OCI-LY7 (cell line): ENCODE measurements around the gene NTM. TPM values are rescaled to one million over a fixed set of nuclear protein-coding genes. Genes with fewer than 3 reads are reported as not detected.
"Not testable (repeated sequence)": the region's sequence is repeated elsewhere in the genome, so short reads cannot be mapped to it uniquely, and the experiment has no call there.

Experiments
- BruUV-seq: library from RNA; stranded (reverse); fragments of 400-500 nt; replicated peaks from 2 replicates; lab custom pipeline; 2021; lab: Mats Ljungman, UMichigan
- CTCF ChIA-PET: fragments of 300-600 bp; sonication (Branson Sonifier 250); formaldehyde crosslinking; loops from one replicate; lab custom pipeline; 2022; ENCODE audit warnings: antibody characterized with exemption; ENCODE audit not compliant: unreplicated experiment; lab: Charles Lee
- POLR2A ChIA-PET: fragments of 300-600 bp; sonication (Branson Sonifier 250); formaldehyde crosslinking; loops from one replicate; lab custom pipeline; 2022; ENCODE audit warnings: antibody characterized with exemption; lab: Charles Lee
- DNase-seq: peaks from one replicate; pipeline ENCODE4 v3.0.0-alpha.2; 2015; ENCODE audit warnings: low spot score
- H2AFZ ChIP-seq: fragments of 200-600 bp; sonication (generic), shearing (Covaris generic); 2 replicates; pipeline ENCODE4 v1.6.1; 2014; ENCODE audit warnings: mild to moderate bottlenecking, antibody characterized with exemption, low read length, moderate library complexity
- H3K27ac ChIP-seq: fragments of 200-600 bp; sonication (generic); 2 replicates; pipeline ENCODE4 v1.5.1; 2014; ENCODE audit warnings: mixed run types, low read depth, mild to moderate bottlenecking, moderate library complexity, low read length, inconsistent platforms; ENCODE audit not compliant: poor library complexity, severe bottlenecking
- H3K36me3 ChIP-seq: fragments of 200-600 bp; sonication (generic); 2 replicates; pipeline ENCODE4 v1.6.1; 2014; ENCODE audit warnings: mild to moderate bottlenecking, antibody characterized with exemption, low read length, moderate library complexity, mixed read lengths; ENCODE audit not compliant: insufficient read depth
- H3K4me1 ChIP-seq: fragments of 200-600 bp; sonication (generic); 2 replicates; pipeline ENCODE4 v1.5.1; 2014; ENCODE audit warnings: mild to moderate bottlenecking, low read length; ENCODE audit not compliant: insufficient read depth, poor library complexity, severe bottlenecking
- H3K4me2 ChIP-seq: fragments of 200-600 bp; sonication (generic); 2 replicates; pipeline ENCODE4 v1.6.1; 2014; ENCODE audit warnings: mild to moderate bottlenecking, low read length
- H3K4me3 ChIP-seq: fragments of 200-600 bp; sonication (generic); 2 replicates; pipeline ENCODE4 v1.5.1; 2014; ENCODE audit warnings: mild to moderate bottlenecking, low read depth, low read length; ENCODE audit not compliant: poor library complexity, severe bottlenecking
- H3K79me2 ChIP-seq: fragments of 200-600 bp; sonication (generic); 2 replicates; pipeline ENCODE4 v1.6.1; 2016; ENCODE audit warnings: low read depth, mild to moderate bottlenecking, low read length, moderate library complexity, mixed read lengths; ENCODE audit not compliant: insufficient read depth
- H3K9me2 ChIP-seq: fragments of 200-600 bp; sonication (generic); 2 replicates; pipeline ENCODE4 v1.6.1; 2016; ENCODE audit warnings: mild to moderate bottlenecking, low read length, mixed read lengths; ENCODE audit not compliant: insufficient read depth
- H3K9me3 ChIP-seq: fragments of 200-600 bp; sonication (generic); 2 replicates; pipeline ENCODE4 v1.6.1; 2014; ENCODE audit warnings: mild to moderate bottlenecking, mixed run types, low read length, mixed read lengths
- H4K20me1 ChIP-seq: fragments of 200-600 bp; sonication (generic); 2 replicates; pipeline ENCODE4 v1.6.1; 2014; ENCODE audit warnings: mild to moderate bottlenecking, antibody characterized with exemption, low read length, moderate library complexity, mixed read lengths; ENCODE audit not compliant: insufficient read depth
- EZH2phosphoT487 ChIP-seq: fragments of 200-600 bp; sonication (generic); IDR thresholded peaks from 2 replicates; pipeline ENCODE4 v1.6.1; 2018; ENCODE audit warnings: low read depth, borderline replicate concordance, mild to moderate bottlenecking, mixed run types, antibody characterized with exemption, low read length, moderate library complexity, mixed read lengths
- intact Hi-C: fragments of 100-400 bp; cut with micrococcal nuclease; formaldehyde crosslinking; loops from one replicate; pipeline ENCODE4 v1.10.0; 2022; ENCODE audit not compliant: unreplicated experiment
- total RNA-seq, 2 experiments: library from RNA; depleted of rRNA in 1 of 2; stranded (reverse); fragments of >200 nt in 1 of 2; shearing (Covaris generic) in 1 of 2; gene quantifications; 2 replicates each; pipeline ENCODE4 v1.2.3, GENCODE V29; 2014 to 2022
- TF ChIP-seq, protein P1 (sequence below): fragments of 200-600 bp; sonication (generic); conservative IDR thresholded peaks from 2 replicates; pipeline ENCODE4 v1.5.1; 2014; ENCODE audit warnings: mild to moderate bottlenecking, antibody characterized with exemption, low read length, moderate library complexity, mixed read lengths

NTM gene
- total RNA-seq, 2 experiments from 2014 or later = not detected

DNA sequence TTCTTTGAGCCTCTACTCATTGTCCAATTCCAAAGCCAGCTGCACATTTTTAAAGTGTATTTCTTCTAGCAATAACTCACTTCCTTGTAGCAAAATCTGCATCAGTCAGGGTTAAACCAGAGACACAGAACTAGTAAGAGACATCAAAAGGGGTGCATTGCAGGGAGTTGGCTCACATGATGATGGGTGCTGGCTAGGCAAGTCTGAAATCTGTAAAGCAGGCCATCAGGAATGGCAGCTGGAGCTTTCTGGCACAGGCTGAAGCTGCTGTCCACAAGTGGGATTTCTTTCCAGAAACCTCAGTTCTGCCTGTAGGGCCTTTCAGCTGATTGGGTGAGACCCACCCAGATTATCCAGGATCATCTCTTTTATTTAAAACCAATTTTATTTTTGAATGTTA, 698.1 kb downstream of the NTM start:
- Histone ChIP-seq H3K9me3 (no peaks in the 10 kb centered on the region), H3K4me2 (no peak overlapping the region), H4K20me1 (no peaks in the 10 kb centered on the region), H3K9me2 (no peaks in the 10 kb centered on the region), H3K27ac (no peak overlapping the region), H3K4me3 (no peak overlapping the region), H3K36me3 (no peaks in the 10 kb centered on the region), H3K79me2 (no peaks in the 10 kb centered on the region), H3K4me1 (no peaks in the 10 kb centered on the region), H2AFZ (no peak overlapping the region)
- TF ChIP-seq, protein P1, sequence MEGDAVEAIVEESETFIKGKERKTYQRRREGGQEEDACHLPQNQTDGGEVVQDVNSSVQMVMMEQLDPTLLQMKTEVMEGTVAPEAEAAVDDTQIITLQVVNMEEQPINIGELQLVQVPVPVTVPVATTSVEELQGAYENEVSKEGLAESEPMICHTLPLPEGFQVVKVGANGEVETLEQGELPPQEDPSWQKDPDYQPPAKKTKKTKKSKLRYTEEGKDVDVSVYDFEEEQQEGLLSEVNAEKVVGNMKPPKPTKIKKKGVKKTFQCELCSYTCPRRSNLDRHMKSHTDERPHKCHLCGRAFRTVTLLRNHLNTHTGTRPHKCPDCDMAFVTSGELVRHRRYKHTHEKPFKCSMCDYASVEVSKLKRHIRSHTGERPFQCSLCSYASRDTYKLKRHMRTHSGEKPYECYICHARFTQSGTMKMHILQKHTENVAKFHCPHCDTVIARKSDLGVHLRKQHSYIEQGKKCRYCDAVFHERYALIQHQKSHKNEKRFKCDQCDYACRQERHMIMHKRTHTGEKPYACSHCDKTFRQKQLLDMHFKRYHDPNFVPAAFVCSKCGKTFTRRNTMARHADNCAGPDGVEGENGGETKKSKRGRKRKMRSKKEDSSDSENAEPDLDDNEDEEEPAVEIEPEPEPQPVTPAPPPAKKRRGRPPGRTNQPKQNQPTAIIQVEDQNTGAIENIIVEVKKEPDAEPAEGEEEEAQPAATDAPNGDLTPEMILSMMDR = no peak
- TF ChIP-seq EZH2phosphoT487 = no peak
- ChIA-PET CTCF (no interaction called here), POLR2A (no interaction called here)
- BruUV-seq = no TSS peak
- intact Hi-C loops = no loop called here
- DNase-seq = no peak

- intact Hi-C loops, BruUV-seq, DNase-seq: not testable (repeated sequence)
These were observed 699.2 kb downstream of the NTM start for GRCh38 chr11:132069593-132069992.

DNA sequence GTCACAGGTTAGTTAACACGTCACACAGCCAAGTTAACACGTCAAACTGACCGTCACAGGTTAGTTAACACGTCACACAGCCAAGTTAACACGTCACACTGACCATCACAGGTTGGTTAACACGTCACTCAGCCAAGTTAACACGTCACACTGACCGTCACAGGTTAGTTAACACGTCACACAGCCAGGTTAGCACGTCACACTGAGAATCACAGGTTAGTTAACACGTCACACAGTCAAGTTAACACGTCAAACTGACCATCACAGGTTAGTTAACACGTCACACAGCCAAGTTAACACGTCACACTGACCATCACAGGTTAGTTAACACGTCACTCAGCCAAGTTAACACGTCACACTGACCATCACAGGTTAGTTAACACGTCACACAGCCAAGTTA, 700.5 kb downstream of the NTM start:
- H3K4me2 ChIP-seq, DNase-seq, intact Hi-C loops, CTCF ChIA-PET, H3K9me2 ChIP-seq, POLR2A ChIA-PET, BruUV-seq, H4K20me1 ChIP-seq, H3K4me3 ChIP-seq, H3K9me3 ChIP-seq, H2AFZ ChIP-seq, H3K36me3 ChIP-seq, H3K4me1 ChIP-seq, H3K27ac ChIP-seq, H3K79me2 ChIP-seq: not testable (repeated sequence)

More at GRCh38 chr11:132069593-132069992, 699.2 kb downstream of the NTM start:
- H3K9me3 ChIP-seq, H3K4me3 ChIP-seq, H3K4me1 ChIP-seq, POLR2A ChIA-PET, CTCF ChIA-PET, H2AFZ ChIP-seq, H3K9me2 ChIP-seq, H3K27ac ChIP-seq, H3K36me3 ChIP-seq, H3K4me2 ChIP-seq, H4K20me1 ChIP-seq, H3K79me2 ChIP-seq: not testable (repeated sequence)
